HG03108 (cell line): ENCODE data around the gene TMEM121B.

Experiments used
- ATAC-seq: cut with Tn5 transposase; IDR thresholded peaks from one replicate; pipeline ENCODE4 v1.9.1; 2021; ENCODE audit warnings: moderate library complexity; ENCODE audit not compliant: unreplicated experiment

The TMEM121B gene

DNA sequence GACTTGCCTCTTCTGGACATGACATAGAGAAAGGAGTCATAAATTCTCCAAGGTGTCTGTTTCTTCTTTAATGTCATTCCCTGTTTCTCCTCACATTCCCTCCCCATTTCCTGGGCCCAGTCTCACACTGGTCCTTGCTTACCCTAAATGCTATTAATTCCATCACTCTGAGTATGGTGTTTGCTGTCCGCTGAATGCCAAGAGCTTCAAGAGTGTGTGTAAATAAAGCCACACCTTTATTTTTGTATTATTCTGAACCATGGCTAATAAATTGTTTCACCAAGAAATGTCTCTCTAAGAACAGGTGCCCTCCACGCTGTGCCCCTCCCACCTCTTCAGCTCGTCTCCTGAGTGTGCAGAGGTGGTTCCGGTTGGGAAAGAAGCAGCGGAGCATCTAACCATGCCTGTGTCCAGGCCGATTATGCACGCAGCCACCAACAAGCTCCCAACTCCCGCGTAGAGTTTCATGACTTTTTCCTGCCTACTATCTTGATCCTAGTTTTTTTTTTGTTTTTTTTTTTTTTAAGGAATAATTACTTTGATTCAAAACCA lies 8.6 kb downstream of the TMEM121B start:
- ATAC-seq: no peak

- ATAC-seq: no peak
Measured at GRCh38 chr22:17110791-17111550, 10.2 kb downstream of the TMEM121B start.

GRCh38 chr22:17109976-17110375 lies 11.2 kb downstream of the TMEM121B start:
- no peak for ATAC-seq

- ATAC-seq: no peak
Measured at GRCh38 chr22:17109113-17109865, 11.9 kb downstream of the TMEM121B start.

- ATAC-seq: no peak
Measured at GRCh38 chr22:17108256-17109112, 12.7 kb downstream of the TMEM121B start.

GRCh38 chr22:17107547-17107810 lies 13.7 kb downstream of the TMEM121B start:
- ATAC-seq: no peak

DNA sequence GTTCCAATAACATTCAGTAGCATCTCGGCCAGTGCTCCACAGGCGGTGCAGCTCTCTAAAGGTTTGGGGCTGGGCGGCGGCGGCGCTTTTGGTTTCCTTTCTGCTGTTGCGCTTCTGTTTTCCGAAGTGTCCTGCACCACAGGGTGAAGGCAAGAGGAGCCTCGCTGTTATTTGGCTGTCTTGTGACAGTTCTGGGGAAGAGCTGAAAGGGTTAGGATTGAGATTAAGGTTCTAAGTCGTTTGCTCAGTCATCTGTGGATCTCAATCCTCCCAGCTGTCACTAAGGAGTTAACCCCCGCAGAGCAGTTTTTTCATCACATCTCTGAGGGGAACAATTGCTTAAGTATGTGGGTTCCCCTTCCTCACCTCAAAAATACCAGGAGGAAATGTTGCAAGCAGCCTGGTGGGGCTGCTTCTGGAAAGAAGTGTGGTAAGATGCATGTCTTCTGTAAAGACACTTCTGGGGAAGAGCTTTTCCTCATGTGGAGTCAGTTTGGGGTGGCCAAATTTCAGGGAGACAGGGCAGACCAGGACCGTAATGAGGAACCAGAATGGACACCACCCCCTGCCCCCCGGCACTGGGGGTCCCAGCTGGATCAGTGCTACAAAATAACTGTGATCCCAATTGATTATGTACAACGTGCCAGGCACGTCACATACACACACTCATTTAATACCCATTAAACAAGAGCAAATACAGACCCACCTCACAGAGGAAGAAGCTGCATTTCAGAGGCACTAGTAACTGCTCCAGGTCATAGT lies 14.2 kb downstream of the TMEM121B start:
- no peak for ATAC-seq

DNA sequence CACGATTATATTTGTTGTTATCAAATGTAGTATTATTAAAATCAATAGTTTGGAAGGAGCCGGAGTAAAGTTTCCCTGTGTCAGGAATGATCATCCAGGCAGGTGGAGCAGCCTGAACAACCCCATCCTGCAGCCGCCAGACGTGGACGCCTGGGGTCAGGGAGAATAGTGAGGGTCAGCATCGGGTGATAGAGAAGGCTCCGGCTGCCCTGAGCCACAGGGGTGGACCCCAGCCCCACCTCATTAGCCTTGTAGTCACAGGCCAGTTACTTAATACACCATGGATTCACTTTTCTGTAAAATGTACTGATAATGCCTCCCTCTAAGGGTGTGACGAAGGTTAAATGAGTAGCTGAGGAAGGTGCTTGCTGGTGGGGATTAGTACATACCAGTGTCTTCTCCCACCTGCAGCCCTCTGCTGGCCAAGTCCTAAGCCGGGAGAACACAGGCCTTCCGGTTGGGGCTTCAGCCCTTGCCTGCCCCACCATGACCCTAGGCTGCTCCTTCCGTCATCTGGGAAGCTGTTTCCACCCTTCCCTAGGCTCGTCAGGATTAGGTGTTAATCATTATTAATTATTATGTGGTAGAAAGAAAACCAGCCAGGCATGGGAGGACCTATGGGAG lies 14.9 kb downstream of the TMEM121B start:
- no peak for ATAC-seq

DNA sequence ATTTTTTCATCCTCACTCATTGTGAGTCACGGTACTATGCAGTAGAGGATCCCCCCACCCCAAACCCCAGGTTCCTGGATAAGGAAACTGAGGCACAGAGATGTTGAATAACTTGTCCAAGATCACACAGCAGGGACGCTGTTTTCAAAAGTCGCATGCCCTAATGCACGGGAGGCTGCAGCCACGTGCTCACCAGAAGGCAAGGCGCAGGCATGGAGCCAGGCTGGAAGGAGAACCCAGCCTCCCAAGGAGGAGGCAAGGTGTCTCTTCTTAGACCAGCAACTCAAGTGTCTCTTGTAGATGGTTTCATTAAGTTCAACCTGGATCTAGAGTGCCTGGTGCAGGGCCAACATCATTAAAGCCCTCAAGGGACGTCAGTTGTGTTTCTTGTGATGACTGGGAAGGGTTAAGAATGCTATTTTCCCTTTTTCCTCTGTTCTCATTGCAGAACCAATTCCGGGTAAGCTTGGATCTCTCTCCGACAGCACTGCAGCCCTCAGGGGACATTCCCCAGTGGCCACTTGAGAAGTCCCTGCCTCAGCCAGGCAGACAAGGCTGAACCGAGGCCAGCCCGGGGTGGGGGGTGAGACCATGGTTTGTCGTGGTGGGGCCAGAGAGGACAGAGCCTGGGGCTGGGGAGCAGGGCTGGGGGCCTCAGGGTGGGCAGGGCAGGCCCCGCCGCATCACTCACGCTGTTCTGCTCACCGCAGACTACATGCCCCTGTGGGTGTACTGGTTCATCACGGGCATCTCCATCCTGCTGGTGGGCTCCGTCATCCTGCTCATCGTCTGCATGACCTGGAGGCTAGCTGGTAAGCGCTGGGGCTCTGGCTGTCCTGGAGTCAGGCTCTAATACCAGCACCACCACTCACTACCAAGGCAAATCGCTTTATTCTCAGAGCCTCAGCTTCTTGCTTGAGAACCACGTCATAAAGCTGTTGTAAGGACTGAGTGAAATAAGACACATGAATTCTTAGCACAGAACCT lies 15.7 kb downstream of the TMEM121B start:
- ATAC-seq: no peak

DNA sequence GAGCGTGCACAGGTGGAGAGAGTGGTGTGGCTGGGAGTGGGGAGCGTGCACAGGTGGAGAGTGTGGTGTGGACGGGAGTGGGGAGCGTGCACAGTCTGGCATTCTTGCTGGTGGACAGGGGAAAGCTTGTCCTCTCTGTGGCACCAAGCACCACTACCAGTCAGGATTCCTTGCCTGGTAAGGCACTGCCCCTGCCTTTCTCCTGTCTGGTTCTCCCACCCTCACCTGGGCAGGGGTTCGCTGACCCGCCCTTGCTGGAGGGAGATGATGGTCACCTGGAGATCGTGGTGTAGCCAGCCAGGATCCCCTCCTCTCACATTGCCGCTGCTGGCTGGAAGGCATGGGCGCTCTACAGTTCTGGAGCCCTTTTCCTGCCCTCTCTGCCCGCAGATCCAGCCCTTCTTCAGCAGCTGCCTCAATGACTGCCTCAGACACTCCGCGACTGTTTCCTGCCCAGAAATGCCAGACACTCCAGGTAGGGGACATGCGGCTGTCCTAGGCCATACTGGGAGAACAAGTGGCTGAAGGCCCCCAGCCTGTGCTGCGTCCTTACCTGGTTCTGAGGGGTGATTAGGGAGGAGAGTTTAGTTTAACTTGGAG lies 16.7 kb downstream of the TMEM121B start:
- ATAC-seq: no peak

DNA sequence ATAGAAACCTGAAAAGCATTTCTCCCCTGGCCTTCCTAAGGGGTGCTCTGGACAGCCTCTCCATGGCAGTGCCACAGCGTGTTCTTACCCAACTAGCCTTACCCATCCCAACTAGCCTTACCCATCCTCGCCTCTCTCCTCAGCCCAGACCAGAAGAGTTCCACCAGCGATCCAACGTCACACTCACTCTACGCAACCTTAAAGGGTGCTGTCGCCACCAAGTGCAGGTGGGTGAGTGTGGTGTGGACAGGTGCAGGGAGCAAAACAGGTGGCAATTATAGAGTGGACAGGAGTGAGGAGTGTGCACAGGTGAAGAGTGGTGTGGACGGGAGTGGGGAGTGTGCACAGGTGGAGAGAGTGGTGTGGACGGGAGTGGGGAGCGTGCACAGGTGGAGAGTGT lies 17.8 kb downstream of the TMEM121B start:
- ATAC-seq: no peak

- ATAC-seq: no peak
Measured at GRCh38 chr22:17102297-17102667, 18.9 kb downstream of the TMEM121B start.

DNA sequence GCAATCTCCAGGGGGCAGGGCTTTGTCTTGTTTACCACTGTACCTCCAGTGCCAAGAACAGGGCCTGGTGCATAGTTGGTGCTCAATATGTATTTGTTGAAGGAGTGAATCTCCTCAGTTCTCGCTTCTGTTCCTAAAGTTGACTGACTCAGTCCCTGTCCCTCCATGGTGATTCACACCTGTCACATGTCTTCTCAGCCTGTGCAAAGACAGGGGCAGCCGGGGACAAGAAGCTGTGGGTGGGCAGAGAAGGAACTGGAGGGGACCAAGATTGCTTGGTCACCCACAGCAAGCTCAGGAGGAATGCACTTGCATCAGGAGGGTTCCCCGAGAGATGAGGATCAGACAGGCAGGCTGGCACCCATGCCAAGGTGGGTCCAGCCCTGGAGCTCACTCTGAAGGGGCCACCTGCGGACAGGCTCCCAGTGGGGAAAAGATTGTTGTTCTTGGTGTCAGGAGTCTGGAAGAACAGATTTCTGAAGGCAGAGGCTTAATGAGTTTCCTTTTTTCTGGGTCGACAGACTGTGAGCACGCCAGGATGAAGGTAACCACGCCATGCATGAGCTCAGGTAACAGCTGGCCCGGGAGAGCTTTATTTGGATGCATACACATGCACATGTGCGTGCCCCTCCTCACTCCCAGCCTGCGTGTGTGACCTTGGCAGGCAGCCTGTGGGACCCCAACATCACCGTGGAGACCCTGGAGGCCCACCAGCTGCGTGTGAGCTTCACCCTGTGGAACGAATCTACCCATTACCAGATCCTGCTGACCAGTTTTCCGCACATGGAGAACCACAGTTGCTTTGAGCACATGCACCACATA lies 19.5 kb downstream of the TMEM121B start:
- ATAC-seq: no peak

GRCh38 chr22:17100621-17101020 lies 20.5 kb downstream of the TMEM121B start:
- no peak for ATAC-seq

DNA sequence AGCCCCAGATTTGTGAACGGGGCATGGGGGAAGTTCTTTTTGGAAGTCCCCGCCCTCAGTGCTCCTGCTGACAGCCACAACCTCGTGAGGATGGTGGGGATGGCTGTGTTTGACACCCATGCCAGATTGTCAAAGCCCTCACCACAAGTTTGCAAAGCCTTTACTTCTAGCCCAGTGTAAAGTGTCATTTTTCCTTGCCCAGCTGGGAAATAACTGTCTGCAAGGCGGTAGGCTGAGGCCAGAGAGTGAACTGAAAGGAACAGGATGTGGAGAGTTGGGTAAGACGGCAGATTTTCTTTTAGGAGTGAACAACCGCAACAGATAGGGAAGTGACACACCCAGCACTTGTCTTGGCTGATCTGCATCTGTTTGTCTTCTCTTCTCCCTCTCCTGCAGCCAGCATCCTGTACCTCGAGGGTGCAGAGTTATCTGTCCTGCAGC lies 22.8 kb downstream of the TMEM121B start:
- ATAC-seq: no peak

GRCh38 chr22:17097701-17098100 lies 23.5 kb downstream of the TMEM121B start:
- ATAC-seq: no peak

- no peak for ATAC-seq
Measured at GRCh38 chr22:17097062-17097461, 24.1 kb downstream of the TMEM121B start.

- ATAC-seq: no peak
Measured at GRCh38 chr22:17096071-17096470, 25.1 kb downstream of the TMEM121B start.
